A673 (cell line): ENCODE results near the gene CHRD.

Source experiments
- CTCF ChIP-seq: fragments of 300-800, 200-600 bp; sonication (generic); conservative IDR thresholded peaks from 2 replicates; pipeline ENCODE4 v1.5.1; 2017; ENCODE audit warnings: low read depth, mild to moderate bottlenecking, antibody characterized with exemption, low read length, moderate library complexity, mixed read lengths
- EZH2 ChIP-seq: fragments of 200-600 bp; sonication (generic); IDR thresholded peaks from 2 replicates; pipeline ENCODE4 v1.6.1; 2017; ENCODE audit warnings: borderline replicate concordance, low read depth, mild to moderate bottlenecking, mixed read lengths, antibody characterized with exemption, low read length; ENCODE audit not compliant: poor library complexity, severe bottlenecking

- TF ChIP-seq CTCF (no peak), EZH2 (no peak)
Observed at GRCh38 chr3:184337981-184338380, 41.9 kb upstream of the CHRD start.
